Astrocyte (in vitro differentiated cells and primary cell): Measurements from ENCODE around the gene ABTB2. TPM values are rescaled to one million over a fixed set of nuclear protein-coding genes. Genes with fewer than 3 reads are reported as not detected.
A peak's percentile ranks its signal among the peaks of the same experiment; 100 is the strongest.

Experiments used
- DNase-seq: peaks from one replicate; pipeline ENCODE4 v3.0.0-alpha.2; 2010; ENCODE audit warnings: low read depth
- FAIRE-seq: peaks from 2 replicates; lab custom pipeline; 2011; peaks lifted over from hg19 to GRCh38; lab: Jason Lieb, UNC
- H2AFZ ChIP-seq: 2 replicates; pipeline ENCODE4 v1.6.0; 2012; ENCODE audit warnings: low read depth, low read length, inconsistent platforms
- H3K27ac ChIP-seq: 2 replicates; pipeline ENCODE4 v1.5.1; 2011; ENCODE audit warnings: low read depth, low read length, inconsistent platforms
- H3K27me3 ChIP-seq: 2 replicates; pipeline ENCODE4 v1.6.0; 2011; ENCODE audit warnings: low read length, inconsistent platforms; ENCODE audit not compliant: insufficient read depth
- H3K36me3 ChIP-seq: 2 replicates; pipeline ENCODE4 v1.5.1; 2011; ENCODE audit warnings: low read length, inconsistent platforms; ENCODE audit not compliant: insufficient read depth
- H3K4me1 ChIP-seq: 2 replicates; pipeline ENCODE4 v1.5.1; 2011; ENCODE audit warnings: low read length, inconsistent platforms; ENCODE audit not compliant: insufficient read depth
- H3K4me2 ChIP-seq: 2 replicates; pipeline ENCODE4 v1.6.0; 2012; ENCODE audit warnings: low read length, inconsistent platforms
- H3K4me3 ChIP-seq: 2 replicates; pipeline ENCODE4 v1.5.1; 2011; ENCODE audit warnings: low read depth, mild to moderate bottlenecking, low read length, inconsistent platforms; ENCODE audit not compliant: insufficient read depth
- H3K79me2 ChIP-seq: 2 replicates; pipeline ENCODE4 v1.6.0; 2012; ENCODE audit warnings: mild to moderate bottlenecking, low read length, inconsistent platforms; ENCODE audit not compliant: insufficient read depth
- H3K9ac ChIP-seq: 2 replicates; pipeline ENCODE4 v1.6.0; 2012; ENCODE audit warnings: mild to moderate bottlenecking, low read length, inconsistent platforms
- H3K9me3 ChIP-seq: 2 replicates; pipeline ENCODE4 v1.5.1; 2012; ENCODE audit warnings: low read depth, mild to moderate bottlenecking, low read length, inconsistent platforms; ENCODE audit not compliant: insufficient read depth
- H4K20me1 ChIP-seq: 2 replicates; pipeline ENCODE4 v1.6.0; 2012; ENCODE audit warnings: low read length, inconsistent platforms; ENCODE audit not compliant: insufficient read depth
- H3K27ac Mint-ChIP-seq: one replicate; pipeline ENCODE4 v1.8.0; 2021; ENCODE audit warnings: mild to moderate bottlenecking, mixed read lengths; ENCODE audit not compliant: unreplicated experiment
- H3K27me3 Mint-ChIP-seq: one replicate; pipeline ENCODE4 v1.8.0; 2021; ENCODE audit warnings: low read depth, mixed read lengths; ENCODE audit not compliant: unreplicated experiment
- H3K36me3 Mint-ChIP-seq: one replicate; pipeline ENCODE4 v1.8.0; 2021; ENCODE audit warnings: low read depth, mixed read lengths; ENCODE audit not compliant: unreplicated experiment
- H3K4me1 Mint-ChIP-seq: one replicate; pipeline ENCODE4 v1.8.0; 2021; ENCODE audit warnings: low read depth, mixed read lengths; ENCODE audit not compliant: unreplicated experiment
- H3K4me3 Mint-ChIP-seq: one replicate; pipeline ENCODE4 v1.8.0; 2021; ENCODE audit warnings: mild to moderate bottlenecking, moderate library complexity, mixed read lengths; ENCODE audit not compliant: unreplicated experiment
- H3K9me3 Mint-ChIP-seq: one replicate; pipeline ENCODE4 v1.8.0; 2021; ENCODE audit warnings: mild to moderate bottlenecking, mixed read lengths; ENCODE audit not compliant: unreplicated experiment
- EZH2 ChIP-seq: IDR thresholded peaks from 2 replicates; pipeline ENCODE4 v1.6.1; 2012; ENCODE audit warnings: mild to moderate bottlenecking, low read length, inconsistent platforms; ENCODE audit not compliant: insufficient read depth
- total RNA-seq: library from RNA; stranded (reverse); gene quantifications from 2 replicates; pipeline ENCODE4 v1.2.1, GENCODE V29; 2021
- TF ChIP-seq, protein P1 (sequence below): IDR thresholded peaks from 2 replicates; pipeline ENCODE4 v1.5.1; 2011; ENCODE audit warnings: low read depth, mild to moderate bottlenecking, inconsistent platforms, low read length, moderate library complexity; ENCODE audit not compliant: insufficient read depth

ABTB2 gene
- total RNA-seq, 1 donor from 2014 or later = 14.1 TPM

DNA sequence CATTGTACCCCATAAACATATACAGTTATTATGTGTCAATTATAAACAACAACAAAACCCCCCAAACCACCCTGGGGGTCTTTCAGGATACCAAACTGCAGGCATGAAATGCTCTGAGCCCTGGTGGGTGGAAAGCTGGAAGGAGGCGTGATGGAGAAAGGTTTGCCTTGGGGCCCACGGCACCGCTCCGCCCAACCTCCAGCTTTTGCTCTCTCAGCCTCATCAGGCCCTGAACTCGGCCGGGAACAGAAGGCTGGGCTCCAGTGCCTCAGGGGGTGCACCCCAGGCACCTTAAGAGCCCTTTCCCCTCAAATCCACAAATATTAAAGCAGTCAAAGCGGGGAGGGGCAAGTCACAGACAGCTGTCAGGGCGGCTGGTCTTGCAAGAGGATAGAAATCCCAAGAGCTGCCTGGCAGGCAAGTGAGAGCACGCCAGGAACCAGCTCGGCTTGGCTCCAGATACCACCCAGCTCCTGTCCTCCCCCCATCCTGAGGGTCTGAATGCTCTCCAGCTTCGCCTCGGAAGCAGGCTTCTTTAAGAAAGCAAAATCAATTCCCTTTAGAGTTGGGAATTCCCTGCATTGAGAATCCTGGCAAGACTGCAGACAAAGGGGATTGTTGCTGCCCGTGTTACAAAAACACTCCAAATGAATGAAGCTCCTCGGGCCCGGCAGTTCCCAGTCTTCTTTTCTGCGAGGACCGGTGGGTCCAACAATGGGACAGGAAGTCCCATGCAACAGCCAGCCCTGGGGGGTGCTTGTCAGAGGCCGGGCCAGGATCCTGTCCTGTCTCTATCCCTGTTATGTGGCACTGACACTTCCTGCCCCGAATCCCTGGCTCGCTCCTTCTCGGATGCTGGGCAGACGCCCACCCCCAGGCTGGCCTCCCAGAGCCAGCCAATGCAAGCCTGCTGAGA lies 171.6 kb downstream of the ABTB2 start:
- Histone ChIP-seq H4K20me1 (peaks cover 12% of the 10 kb centered on the region), H3K27me3 (peaks cover 3% of the 10 kb centered on the region), H3K9ac (no peak overlapping the region), H3K9me3 (no peaks in the 10 kb centered on the region), H3K4me3 (no peak overlapping the region), H2AFZ (peak overlapping the region; percentile 37), H3K4me1 (peaks cover 9% of the 10 kb centered on the region), H3K27ac (no peak overlapping the region), H3K79me2 (no peaks in the 10 kb centered on the region), H3K4me2 (peak overlapping the region; percentile 45), H3K36me3 (no peaks in the 10 kb centered on the region)
- H3K9me3 Mint-ChIP-seq = no peaks in the 10 kb centered on the region
- H3K36me3 Mint-ChIP-seq = no peaks in the 10 kb centered on the region
- TF ChIP-seq, protein P1, sequence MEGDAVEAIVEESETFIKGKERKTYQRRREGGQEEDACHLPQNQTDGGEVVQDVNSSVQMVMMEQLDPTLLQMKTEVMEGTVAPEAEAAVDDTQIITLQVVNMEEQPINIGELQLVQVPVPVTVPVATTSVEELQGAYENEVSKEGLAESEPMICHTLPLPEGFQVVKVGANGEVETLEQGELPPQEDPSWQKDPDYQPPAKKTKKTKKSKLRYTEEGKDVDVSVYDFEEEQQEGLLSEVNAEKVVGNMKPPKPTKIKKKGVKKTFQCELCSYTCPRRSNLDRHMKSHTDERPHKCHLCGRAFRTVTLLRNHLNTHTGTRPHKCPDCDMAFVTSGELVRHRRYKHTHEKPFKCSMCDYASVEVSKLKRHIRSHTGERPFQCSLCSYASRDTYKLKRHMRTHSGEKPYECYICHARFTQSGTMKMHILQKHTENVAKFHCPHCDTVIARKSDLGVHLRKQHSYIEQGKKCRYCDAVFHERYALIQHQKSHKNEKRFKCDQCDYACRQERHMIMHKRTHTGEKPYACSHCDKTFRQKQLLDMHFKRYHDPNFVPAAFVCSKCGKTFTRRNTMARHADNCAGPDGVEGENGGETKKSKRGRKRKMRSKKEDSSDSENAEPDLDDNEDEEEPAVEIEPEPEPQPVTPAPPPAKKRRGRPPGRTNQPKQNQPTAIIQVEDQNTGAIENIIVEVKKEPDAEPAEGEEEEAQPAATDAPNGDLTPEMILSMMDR = no peak
- no peak for TF ChIP-seq EZH2
- peaks cover 20% of the 10 kb centered on the region for H3K4me1 Mint-ChIP-seq
- H3K27ac Mint-ChIP-seq = peak overlapping the region; percentile 58
- FAIRE-seq = no peak
- H3K27me3 Mint-ChIP-seq = no peaks in the 10 kb centered on the region
- no peak for DNase-seq
- H3K4me3 Mint-ChIP-seq = no peak overlapping the region

DNA sequence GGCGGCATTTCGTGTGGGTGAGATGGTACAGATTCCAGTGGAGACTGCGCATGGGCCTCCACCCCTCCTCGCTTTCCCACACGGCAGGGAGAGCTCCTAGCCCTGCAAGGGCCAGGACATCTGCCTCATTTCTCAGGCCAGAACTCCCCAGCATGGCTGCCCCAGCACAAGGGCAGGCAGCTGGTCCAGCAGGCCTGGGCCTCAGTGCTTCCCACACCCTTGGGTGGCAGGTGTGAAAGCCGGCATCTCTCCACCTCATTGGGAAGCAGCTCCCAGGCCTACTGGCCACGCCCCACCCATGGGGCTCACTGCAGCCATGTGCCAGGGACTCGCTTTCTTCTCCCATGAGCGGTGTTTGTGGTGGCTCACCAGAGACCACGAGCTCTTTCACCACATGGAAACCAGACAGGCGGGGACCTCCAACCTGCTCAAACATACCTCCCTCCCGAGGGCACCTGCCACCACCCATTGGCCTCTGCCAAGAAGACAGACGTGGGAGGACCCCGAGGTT lies 173.2 kb downstream of the ABTB2 start:
- Histone ChIP-seq H3K36me3 (no peaks in the 10 kb centered on the region), H3K4me3 (no peak overlapping the region), H3K79me2 (no peaks in the 10 kb centered on the region), H3K27me3 (peaks cover 3% of the 10 kb centered on the region), H2AFZ (no peak overlapping the region), H3K27ac (no peak overlapping the region), H3K4me2 (no peak overlapping the region), H3K9me3 (no peaks in the 10 kb centered on the region), H3K4me1 (peaks cover 9% of the 10 kb centered on the region), H3K9ac (no peak overlapping the region), H4K20me1 (peaks cover 12% of the 10 kb centered on the region)
- no peaks in the 10 kb centered on the region for H3K36me3 Mint-ChIP-seq
- DNase-seq (no peak), FAIRE-seq (no peak)
- TF ChIP-seq, protein P1 = no peak
- TF ChIP-seq EZH2 = no peak
- no peak overlapping the region for H3K4me3 Mint-ChIP-seq
- H3K27me3 Mint-ChIP-seq = no peaks in the 10 kb centered on the region
- H3K27ac Mint-ChIP-seq = no peak overlapping the region
- no peaks in the 10 kb centered on the region for H3K9me3 Mint-ChIP-seq
- H3K4me1 Mint-ChIP-seq = peaks cover 22% of the 10 kb centered on the region
